ENCODE data around the gene PARPBP. TPM values are rescaled to one million over a fixed set of nuclear protein-coding genes. Genes with fewer than 3 reads are reported as not detected.

The PARPBP gene
- polyA plus RNA-seq, 1 of the 3 experiments (the other 2 are of a cell fraction), result 3.1 TPM

- no peak for TF ChIP-seq RFX5 (IDR thresholded peaks at IDR 0.05; ENCODE audit: low read length)
- no peak for TF ChIP-seq USF2 (IDR thresholded peaks at IDR 0.05; ENCODE audit: borderline replicate concordance, low read depth, low read length)
- H3K79me2 ChIP-seq (ENCODE audit: insufficient read depth), result peaks cover 26% of the 10 kb centered on the region
- H3K4me1 ChIP-seq (ENCODE audit: control insufficient read depth in 1 of 2, insufficient read depth in 2 of 2, low read depth in 1 of 2, low read length in 1 of 2), result peaks cover 6 to 7% of the 10 kb centered on the region in 2 experiments; a peak in 3 of 4 replicates
- peaks cover 44 to 47% of the 10 kb centered on the region in 2 experiments for H3K36me3 ChIP-seq (replicated peaks in 1 of 2; ENCODE audit: control insufficient read depth in 1 of 2, insufficient read depth in 2 of 2, low read length in 1 of 2)
- H2AFZ ChIP-seq (ENCODE audit: low read depth), result no peak overlapping the region
- H3K9me2 ChIP-seq, result no peaks in the 10 kb centered on the region
- H3K27me3 ChIP-seq (ENCODE audit: insufficient read depth), result no peaks in the 10 kb centered on the region
- no peak overlapping the region for H3K27ac ChIP-seq (ENCODE audit: low read depth in 2 of 2, low read length in 1 of 2)
- ChIA-PET POLR2A (no interaction called here), CTCF (interaction anchor here (1.0 kb wide), 1 partner anchor 20 kb away, joined by 3 read pairs; no protein-coding TSS in a partner anchor)
- peaks cover 3% of the 10 kb centered on the region for H3F3A ChIP-seq (replicated peaks; ENCODE audit: insufficient read depth)
- H3K9me3 ChIP-seq, result no peaks in the 10 kb centered on the region
- H4K20me1 ChIP-seq (ENCODE audit: insufficient read depth), result no peaks in the 10 kb centered on the region
- no peak overlapping the region for H3K9ac ChIP-seq
- DNase-seq, result no peak
- WGBS (ENCODE audit: low lambda C conversion rate), result 92% methylated on average over 7 of the region's 7 CpGs
- no peak overlapping the region for H3K4me2 ChIP-seq
- no peak overlapping the region for H3K4me3 ChIP-seq (ENCODE audit: low read depth in 2 of 2, low read length in 1 of 2)
Measured at GRCh38 chr12:102116392-102116791, 3.6 kb upstream of the PARPBP start.

- Histone ChIP-seq H3F3A (replicated peaks; ENCODE audit: insufficient read depth) (no peaks in the 10 kb centered on the region), H3K36me3 (replicated peaks in 1 of 2; ENCODE audit: control insufficient read depth in 1 of 2, insufficient read depth in 2 of 2, low read length in 1 of 2) (peaks cover 29 to 30% of the 10 kb centered on the region in 2 experiments), H3K9me2 (no peaks in the 10 kb centered on the region), H3K9me3 (no peaks in the 10 kb centered on the region), H2AFZ (ENCODE audit: low read depth) (no peak overlapping the region), H3K27ac (ENCODE audit: low read depth in 2 of 2, low read length in 1 of 2) (no peak overlapping the region), H3K9ac (peak overlapping the region; percentile 83), H3K79me2 (ENCODE audit: insufficient read depth) (peaks cover 49% of the 10 kb centered on the region), H3K27me3 (ENCODE audit: insufficient read depth) (no peaks in the 10 kb centered on the region), H3K4me2 (peak overlapping the region; percentile 85), H3K4me1 (ENCODE audit: control insufficient read depth in 1 of 2, insufficient read depth in 2 of 2, low read depth in 1 of 2, low read length in 1 of 2) (peaks cover 6 to 10% of the 10 kb centered on the region in 2 experiments; a peak in 3 of 4 replicates), H4K20me1 (ENCODE audit: insufficient read depth) (no peaks in the 10 kb centered on the region), H3K4me3 (ENCODE audit: low read depth in 2 of 2, low read length in 1 of 2) (peak overlapping the region; percentile 86 to 95)
- DNase-seq, result no peak
- POLR2A ChIA-PET, result interaction anchor here (1.0 kb wide), 1 partner anchor 57 kb away, joined by 3 read pairs; the partner anchor contains the start of gene WASHC3
- WGBS (ENCODE audit: low lambda C conversion rate), result 48% methylated on average over 2 of the region's 2 CpGs
- TF ChIP-seq NRF1 (IDR thresholded peaks at IDR 0.05; ENCODE audit: low read depth, low read length) (no peak), ZBTB33 (IDR thresholded peaks at IDR 0.05; ENCODE audit: borderline replicate concordance, low read depth) (no peak), PBX3 (IDR thresholded peaks at IDR 0.05) (no peak), CTCF (IDR thresholded peaks at IDR 0.05) (no peak), RAD21 (IDR thresholded peaks at IDR 0.05; ENCODE audit: low read length) (no peak), REST (IDR thresholded peaks at IDR 0.05; ENCODE audit: low read depth, low read length) (no peak), RFX5 (IDR thresholded peaks at IDR 0.05; ENCODE audit: low read length) (no peak), NFIC (IDR thresholded peaks at IDR 0.05; ENCODE audit: borderline replicate concordance) (no peak), TAF1 (IDR thresholded peaks at IDR 0.05; ENCODE audit: borderline replicate concordance, low read depth, low read length) (no peak), FOXJ3 (CRISPR knock-in tag; IDR thresholded peaks at IDR 0.05) (no peak), RCOR1 (IDR thresholded peaks at IDR 0.05; ENCODE audit: low read length) (no peak), SMC3 (IDR thresholded peaks at IDR 0.05; ENCODE audit: low read depth, low read length) (no peak)
- CTCF ChIA-PET, result interaction anchor here (1.8 kb wide), 1 partner anchor 23 kb away, joined by 4 read pairs; no protein-coding TSS in a partner anchor
Measured at GRCh38 chr12:102118874-102119273, 1.1 kb upstream of the PARPBP start.

All from SK-N-SH (cell line).